Calu3 (cell line): ENCODE measurements around the gene LRRC58. TPM values are rescaled to one million over a fixed set of nuclear protein-coding genes. Genes with fewer than 3 reads are reported as not detected.
"Not testable (repeated sequence)": the region's sequence is repeated elsewhere in the genome, so short reads cannot be mapped to it uniquely, and the experiment has no call there.

ENCODE experiments used
- BruUV-seq: library from RNA; stranded (reverse); fragments of 400-500 nt; replicated peaks from 2 replicates; lab custom pipeline; 2021; lab: Mats Ljungman, UMichigan
- CTCF ChIA-PET: fragments of 300-600 bp; sonication (Branson Sonifier 250); formaldehyde crosslinking; loops from one replicate; lab custom pipeline; 2022; ENCODE audit warnings: antibody characterized with exemption; lab: Charles Lee
- DNase-seq: peaks from one replicate; pipeline ENCODE4 v3.0.0; 2022
- H3K27ac Mint-ChIP-seq: one replicate; pipeline ENCODE4 v1.8.0; 2022; ENCODE audit warnings: mixed read lengths; ENCODE audit not compliant: unreplicated experiment
- H3K27me3 Mint-ChIP-seq: one replicate; pipeline ENCODE4 v1.8.0; 2022; ENCODE audit warnings: mixed read lengths; ENCODE audit not compliant: unreplicated experiment
- H3K36me3 Mint-ChIP-seq: one replicate; pipeline ENCODE4 v1.8.0; 2022; ENCODE audit warnings: mild to moderate bottlenecking, moderate library complexity, mixed read lengths; ENCODE audit not compliant: insufficient read depth, unreplicated experiment
- H3K4me1 Mint-ChIP-seq: one replicate; pipeline ENCODE4 v1.8.0; 2022; ENCODE audit warnings: mild to moderate bottlenecking, low read depth, mixed read lengths; ENCODE audit not compliant: unreplicated experiment
- H3K4me3 Mint-ChIP-seq: one replicate; pipeline ENCODE4 v1.8.0; 2022; ENCODE audit warnings: mild to moderate bottlenecking, low read depth, moderate library complexity, mixed read lengths; ENCODE audit not compliant: unreplicated experiment
- H3K9me3 Mint-ChIP-seq: one replicate; pipeline ENCODE4 v1.8.0; 2022; ENCODE audit warnings: low read depth, mixed read lengths; ENCODE audit not compliant: unreplicated experiment
- CTCF ChIP-seq: fragments of 200-600 bp; IDR thresholded peaks from one replicate; pipeline ENCODE4 v1.8.0; 2022; ENCODE audit warnings: antibody characterized with exemption; ENCODE audit not compliant: unreplicated experiment
- intact Hi-C: fragments of 100-400 bp; cut with micrococcal nuclease; formaldehyde crosslinking; loops from one replicate; pipeline ENCODE4 v1.10.0; 2022; ENCODE audit not compliant: unreplicated experiment
- total RNA-seq: library from RNA; stranded (reverse); gene quantifications from 2 replicates; pipeline ENCODE4 v1.2.3, GENCODE V29; 2022

Gene LRRC58
- total RNA-seq, 1 experiment from 2014 or later: 20.8 TPM

- no peak overlapping the region for H3K27ac Mint-ChIP-seq
- no peak for TF ChIP-seq CTCF
- CTCF ChIA-PET: no interaction called here
- intact Hi-C loops: no loop called here
- no peaks in the 10 kb centered on the region for H3K27me3 Mint-ChIP-seq
- H3K4me3 Mint-ChIP-seq: no peak overlapping the region
- H3K4me1 Mint-ChIP-seq: peaks cover 8% of the 10 kb centered on the region
- DNase-seq: no peak
- no peaks in the 10 kb centered on the region for H3K9me3 Mint-ChIP-seq
- BruUV-seq: no TSS peak
- no peaks in the 10 kb centered on the region for H3K36me3 Mint-ChIP-seq
These were observed 49.8 kb downstream of the LRRC58 start for GRCh38 chr3:120299403-120299802.

- no TSS peak for BruUV-seq
- CTCF ChIA-PET: no interaction called here
- no peaks in the 10 kb centered on the region for H3K36me3 Mint-ChIP-seq
- no peak overlapping the region for H3K27ac Mint-ChIP-seq
- H3K27me3 Mint-ChIP-seq: no peaks in the 10 kb centered on the region
- TF ChIP-seq CTCF: no peak
- no peaks in the 10 kb centered on the region for H3K9me3 Mint-ChIP-seq
- no peak overlapping the region for H3K4me3 Mint-ChIP-seq
- no peak for DNase-seq
- peaks cover 8% of the 10 kb centered on the region for H3K4me1 Mint-ChIP-seq
- intact Hi-C loops: no loop called here
These were observed 50.2 kb downstream of the LRRC58 start for GRCh38 chr3:120298996-120299395.

- CTCF ChIA-PET: interaction anchor here (0.6 kb wide), 1 partner anchor 100 kb away, joined by 3 read pairs; no protein-coding TSS in a partner anchor
- H3K4me3 Mint-ChIP-seq, DNase-seq, H3K27me3 Mint-ChIP-seq, BruUV-seq, H3K4me1 Mint-ChIP-seq, H3K27ac Mint-ChIP-seq, H3K9me3 Mint-ChIP-seq, H3K36me3 Mint-ChIP-seq, intact Hi-C loops: not testable (repeated sequence)
These were observed 57.6 kb downstream of the LRRC58 start for GRCh38 chr3:120291552-120291951.

GRCh38 chr3:120289636-120290035, 59.5 kb downstream of the LRRC58 start:
- Mint-ChIP-seq H3K4me1 (no peaks in the 10 kb centered on the region), H3K9me3 (peaks cover 3% of the 10 kb centered on the region), H3K27me3 (no peaks in the 10 kb centered on the region), H3K36me3 (no peaks in the 10 kb centered on the region), H3K27ac (no peak overlapping the region), H3K4me3 (no peak overlapping the region)
- intact Hi-C loops: no loop called here
- no TSS peak for BruUV-seq
- no peak for DNase-seq
- no peak for TF ChIP-seq CTCF
- CTCF ChIA-PET: no interaction called here

GRCh38 chr3:120286465-120286864, 62.7 kb downstream of the LRRC58 start:
- H3K4me3 Mint-ChIP-seq: no peak overlapping the region
- no peak for TF ChIP-seq CTCF
- H3K4me1 Mint-ChIP-seq: peaks cover 7% of the 10 kb centered on the region
- no TSS peak for BruUV-seq
- H3K9me3 Mint-ChIP-seq: no peaks in the 10 kb centered on the region
- intact Hi-C loops: no loop called here
- no peak overlapping the region for H3K27ac Mint-ChIP-seq
- no peaks in the 10 kb centered on the region for H3K36me3 Mint-ChIP-seq
- CTCF ChIA-PET: interaction anchor here (0.6 kb wide), 1 partner anchor 78 kb away, joined by 7 read pairs; no protein-coding TSS in a partner anchor
- no peak for DNase-seq
- H3K27me3 Mint-ChIP-seq: peaks cover 12% of the 10 kb centered on the region
